T-helper 22 cell (primary cell): ENCODE results near the gene CDK15.
A peak's percentile ranks its signal among the peaks of the same experiment; 100 is the strongest.
"Not testable (repeated sequence)": the region's sequence is repeated elsewhere in the genome, so short reads cannot be mapped to it uniquely, and the experiment has no call there.

Source experiments
- DNase-seq: peaks from one replicate; pipeline ENCODE4 v3.0.0-alpha.2; 2020; ENCODE audit warnings: low read depth

Gene CDK15

GRCh38 chr2:201806442-201807170 is at the start of gene CDK15:
Gene CDK15, plus strand, starts transcription at chr2:201806537. Its CDS starts 128 bp downstream, at chr2:201806665.
- DNase-seq: no peak

GRCh38 chr2:201758234-201758633 is 48.1 kb upstream of the CDK15 start:
- DNase-seq: no peak

GRCh38 chr2:201758873-201759272 is 47.5 kb upstream of the CDK15 start:
- DNase-seq: no peak

GRCh38 chr2:201759567-201759966 is 46.8 kb upstream of the CDK15 start:
- DNase-seq: no peak

GRCh38 chr2:201761101-201761500 is 45.2 kb upstream of the CDK15 start:
- no peak for DNase-seq

- not testable (repeated sequence) for DNase-seq
These were observed 41.9 kb upstream of the CDK15 start for GRCh38 chr2:201764469-201764868.

GRCh38 chr2:201765799-201766198 is 40.5 kb upstream of the CDK15 start:
- DNase-seq: no peak

- DNase-seq: no peak
These were observed 37.4 kb upstream of the CDK15 start for GRCh38 chr2:201768918-201769317.

- no peak for DNase-seq
These were observed 36.5 kb upstream of the CDK15 start for GRCh38 chr2:201769666-201770373.

GRCh38 chr2:201773990-201774389 is 32.3 kb upstream of the CDK15 start:
- no peak for DNase-seq

- no peak for DNase-seq
These were observed 31.8 kb upstream of the CDK15 start for GRCh38 chr2:201774546-201774945.

- no peak for DNase-seq
These were observed 31.0 kb upstream of the CDK15 start for GRCh38 chr2:201775326-201775725.

GRCh38 chr2:201777043-201777442 is 29.3 kb upstream of the CDK15 start:
- no peak for DNase-seq

GRCh38 chr2:201777869-201778268 is 28.5 kb upstream of the CDK15 start:
- DNase-seq: no peak

GRCh38 chr2:201779901-201780673 is 26.2 kb upstream of the CDK15 start:
- DNase-seq: no peak

GRCh38 chr2:201780674-201781493 is 25.5 kb upstream of the CDK15 start, which contains the start of gene ALS2:
Gene ALS2, minus strand, starts transcription at chr2:201780933. Its CDS starts 12,048 bp downstream, at chr2:201768885.
- peak; percentile 88 for DNase-seq

- DNase-seq: no peak
These were observed 24.7 kb upstream of the CDK15 start for GRCh38 chr2:201781557-201782051.

- DNase-seq: no peak
These were observed 21.8 kb upstream of the CDK15 start for GRCh38 chr2:201784563-201784962.

- no peak for DNase-seq
These were observed 21.2 kb upstream of the CDK15 start for GRCh38 chr2:201785135-201785534.

GRCh38 chr2:201786471-201786870 is 19.9 kb upstream of the CDK15 start:
- no peak for DNase-seq

GRCh38 chr2:201788371-201788770 is 18.0 kb upstream of the CDK15 start:
- DNase-seq: no peak

- DNase-seq: no peak
These were observed 16.9 kb upstream of the CDK15 start for GRCh38 chr2:201789395-201789794.
